Tibial artery (tissue), 4 donors: ENCODE measurements around the gene PCDH7.

ENCODE experiments used
- DNase-seq, 2 donors: peaks; one replicate each; pipeline ENCODE4 v3.0.0-alpha.2; 2019
- H3K27ac ChIP-seq, 2 donors: fragments of 200-600 bp; sonication (generic) in 1 of 2; 1 replicate in 1 of 2; 2 replicates in 1 of 2; pipeline ENCODE4 v1.5.1; 2018 to 2019; ENCODE audit warnings: mild to moderate bottlenecking in 1 of 2
- H3K27me3 ChIP-seq, 2 donors: fragments of 200-600 bp; sonication (generic) in 1 of 2; one replicate each; pipeline versions ENCODE4 v1.5.1 to v1.6.0; 2016 to 2019
- H3K36me3 ChIP-seq, 3 donors: fragments of 200-600 bp; sonication (generic) in 2 of 3; one replicate each; pipeline ENCODE4 v1.5.1; 2016 to 2019; ENCODE audit warnings: mild to moderate bottlenecking in 2 of 3
- H3K4me1 ChIP-seq, 4 donors: fragments of 200-600 bp; sonication (generic) in 2 of 4; 1 replicate in 3 of 4; 2 replicates in 1 of 4; pipeline ENCODE4 v1.5.1; 2016 to 2019
- H3K4me3 ChIP-seq, 2 donors: fragments of 200-600 bp; sonication (generic) in 1 of 2; 1 replicate in 1 of 2; 2 replicates in 1 of 2; pipeline ENCODE4 v1.5.1; 2018 to 2019; ENCODE audit warnings: mild to moderate bottlenecking in 2 of 2
- H3K9me3 ChIP-seq, 3 donors: fragments of 200-600 bp; sonication (generic) in 1 of 3; one replicate each; pipeline ENCODE4 v1.5.1; 2016 to 2019
- CTCF ChIP-seq, 2 experiments: fragments of 200-600 bp in 1 of 2; fragments of 450-650 bp in 1 of 2; IDR thresholded peaks; one replicate each; pipeline ENCODE4 v1.5.1; 2017 to 2019; ENCODE audit warnings: antibody characterized with exemption in 2 of 2, mild to moderate bottlenecking in 1 of 2, moderate library complexity in 1 of 2
- intact Hi-C: fragments of 100-400 bp; cut with DNase I; formaldehyde crosslinking; loops from one replicate; pipeline ENCODE4 v1.15.0; 2023; ENCODE audit warnings: low total_unique reads

Gene PCDH7

GRCh38 chr4:30720021-30720660 is at the start of gene PCDH7:
Gene PCDH7 (plus strand): TSS chr4:30720369. CDS start chr4:30721423, 1,054 bp downstream.
- no peak for TF ChIP-seq CTCF (IDR thresholded peaks at IDR 0.05)
- Histone ChIP-seq H3K27me3 (no peaks in the 10 kb centered on the region), H3K4me1 (peaks cover 0 to 23% (median 0%) of the 10 kb centered on the region in 4 donors), H3K36me3 (no peaks in the 10 kb centered on the region), H3K27ac (peak within 1 kb of the TSS; percentile 81 to 82), H3K9me3 (no peaks in the 10 kb centered on the region), H3K4me3 (peak within 1 kb of the TSS; percentile 73 to 76)
- DNase-seq: peak; percentile 28 to 70
- intact Hi-C loops: loop anchor here (10.0 kb wide), 1 partner anchor 355 kb away; no protein-coding TSS in a partner anchor

GRCh38 chr4:30671926-30672448 is 48.2 kb upstream of the PCDH7 start:
- no peaks in the 10 kb centered on the region for H3K4me1 ChIP-seq
- H3K27ac ChIP-seq: no peak overlapping the region
- intact Hi-C loops: no loop called here
- H3K27me3 ChIP-seq: no peaks in the 10 kb centered on the region
- TF ChIP-seq CTCF (IDR thresholded peaks at IDR 0.05): no peak
- no peak overlapping the region for H3K4me3 ChIP-seq
- no peak for DNase-seq
- no peaks in the 10 kb centered on the region for H3K36me3 ChIP-seq
- H3K9me3 ChIP-seq: no peaks in the 10 kb centered on the region

GRCh38 chr4:30696191-30696590 is 24.0 kb upstream of the PCDH7 start:
- no peak for TF ChIP-seq CTCF (IDR thresholded peaks at IDR 0.05)
- no peaks in the 10 kb centered on the region for H3K27me3 ChIP-seq
- no peaks in the 10 kb centered on the region for H3K36me3 ChIP-seq
- intact Hi-C loops: no loop called here
- DNase-seq: no peak
- no peaks in the 10 kb centered on the region for H3K4me1 ChIP-seq
- no peak overlapping the region for H3K27ac ChIP-seq
- H3K4me3 ChIP-seq: no peak overlapping the region
- H3K9me3 ChIP-seq: no peaks in the 10 kb centered on the region

GRCh38 chr4:30714408-30715031 is 5.6 kb upstream of the PCDH7 start:
- TF ChIP-seq CTCF (IDR thresholded peaks at IDR 0.05): peak; percentile 68 to 73
- intact Hi-C loops: loop anchor here (5.0 kb wide), 1 partner anchor 958 kb away; no protein-coding TSS in a partner anchor
- peaks cover 0 to 10% (median 6%) of the 10 kb centered on the region in 3 donors for H3K9me3 ChIP-seq
- no peaks in the 10 kb centered on the region for H3K27me3 ChIP-seq
- peak in 1 of 2 donors; percentile 22 for DNase-seq
- H3K27ac ChIP-seq: no peak overlapping the region
- H3K36me3 ChIP-seq: no peaks in the 10 kb centered on the region
- no peak overlapping the region for H3K4me3 ChIP-seq
- H3K4me1 ChIP-seq: peaks cover 0 to 9% (median 0%) of the 10 kb centered on the region in 4 donors

GRCh38 chr4:30716158-30716557 is 4.0 kb upstream of the PCDH7 start:
- intact Hi-C loops: no loop called here
- H3K27ac ChIP-seq: peak overlapping the region in 1 of 2 donors; percentile 82
- H3K4me3 ChIP-seq: peak overlapping the region; percentile 73 to 76
- peak; percentile 39 to 48 for TF ChIP-seq CTCF (IDR thresholded peaks at IDR 0.05)
- H3K9me3 ChIP-seq: no peaks in the 10 kb centered on the region
- no peaks in the 10 kb centered on the region for H3K36me3 ChIP-seq
- no peak for DNase-seq
- no peaks in the 10 kb centered on the region for H3K27me3 ChIP-seq
- H3K4me1 ChIP-seq: peaks cover 0 to 13% (median 0%) of the 10 kb centered on the region in 4 donors
